Hepatocyte (in vitro differentiated cells): Measurements from ENCODE around the gene ZMYND8. TPM values are rescaled to one million over a fixed set of nuclear protein-coding genes. Genes with fewer than 3 reads are reported as not detected.

Experiments
- DNase-seq: peaks from one replicate; pipeline ENCODE4 v3.0.0-alpha.2; 2016; ENCODE audit warnings: low spot score
- H2AFZ ChIP-seq: fragments of 200-600 bp; sonication (generic); 2 replicates; pipeline ENCODE4 v1.6.0; 2016; ENCODE audit warnings: antibody characterized with exemption, mild to moderate bottlenecking
- H3K27ac ChIP-seq: fragments of 200-600 bp; sonication (generic); 2 replicates; pipeline ENCODE4 v1.5.1; 2016; ENCODE audit warnings: mild to moderate bottlenecking
- H3K27me3 ChIP-seq: fragments of 200-600 bp; sonication (generic); 2 replicates; pipeline ENCODE4 v1.6.1; 2016
- H3K36me3 ChIP-seq: fragments of 200-600 bp; sonication (generic); replicated peaks from 2 replicates; pipeline ENCODE4 v1.5.1; 2016; ENCODE audit warnings: low read depth; ENCODE audit not compliant: insufficient read depth
- H3K4me1 ChIP-seq: fragments of 200-600 bp; sonication (generic); 2 replicates; pipeline ENCODE4 v1.5.1; 2016; ENCODE audit warnings: mild to moderate bottlenecking, moderate library complexity; ENCODE audit not compliant: insufficient read depth
- H3K4me2 ChIP-seq: fragments of 200-600 bp; sonication (generic); 2 replicates; pipeline ENCODE4 v1.6.0; 2016
- H3K4me3 ChIP-seq: fragments of 200-600 bp; sonication (generic); 2 replicates; pipeline ENCODE4 v1.5.1; 2016; ENCODE audit warnings: mild to moderate bottlenecking
- H3K79me2 ChIP-seq: fragments of 200-600 bp; sonication (generic); 2 replicates; pipeline ENCODE4 v1.6.0; 2017; ENCODE audit warnings: mild to moderate bottlenecking
- H3K9me2 ChIP-seq: fragments of 200-600 bp; sonication (generic); replicated peaks from 2 replicates; pipeline ENCODE4 v1.6.0; 2017; ENCODE audit warnings: mild to moderate bottlenecking; ENCODE audit not compliant: insufficient read depth
- H3K9me3 ChIP-seq: fragments of 200-600 bp; sonication (generic); 2 replicates; pipeline ENCODE4 v1.5.1; 2016; ENCODE audit warnings: low read depth, mild to moderate bottlenecking
- H4K20me1 ChIP-seq: fragments of 200-600 bp; sonication (generic); 2 replicates; pipeline ENCODE4 v1.6.0; 2016; ENCODE audit warnings: mild to moderate bottlenecking; ENCODE audit not compliant: insufficient read depth, poor library complexity, severe bottlenecking
- EZH2 ChIP-seq: fragments of 200-600 bp; sonication (generic); IDR thresholded peaks from 2 replicates; pipeline ENCODE4 v1.6.1; 2016; ENCODE audit warnings: antibody characterized with exemption, mild to moderate bottlenecking, borderline replicate concordance
- EZH2phosphoT487 ChIP-seq: fragments of 200-600 bp; sonication (generic); IDR thresholded peaks from one replicate; pipeline ENCODE4 v1.6.1; 2018; ENCODE audit warnings: antibody characterized with exemption, mild to moderate bottlenecking, low read depth, moderate library complexity; ENCODE audit not compliant: unreplicated experiment, severe bottlenecking
- WGBS: methylation state at CpG from one replicate; pipeline ENCODE4 v1.1.6; 2016; ENCODE audit warnings: low lambda C conversion rate; ENCODE audit errors: missing lambda C conversion rate; 5-methylcytosine and 5-hydroxymethylcytosine counted together
- polyA plus RNA-seq: library from polyadenylated mRNA; unstranded; fragments of >200 nt; fragmentation: Nextera tagmentation; extraction: Ambion mirVana; gene quantifications from 2 replicates; pipeline ENCODE4 v1.2.1, GENCODE V29; 2016
- total RNA-seq: library from RNA; depleted of rRNA; stranded (reverse); fragments of >200 nt; gene quantifications from 2 replicates; pipeline ENCODE4 v1.2.3, GENCODE V29; 2014
- TF ChIP-seq, protein P1 (sequence below): fragments of 200-600 bp; sonication (generic); IDR thresholded peaks from 2 replicates; pipeline ENCODE4 v1.5.1; 2016; ENCODE audit warnings: antibody characterized with exemption, mild to moderate bottlenecking; ENCODE audit not compliant: poor library complexity

ZMYND8 gene
- total and polyA plus RNA-seq, 2 experiments from 2014 or later = 30.3 to 34.3 TPM

DNA sequence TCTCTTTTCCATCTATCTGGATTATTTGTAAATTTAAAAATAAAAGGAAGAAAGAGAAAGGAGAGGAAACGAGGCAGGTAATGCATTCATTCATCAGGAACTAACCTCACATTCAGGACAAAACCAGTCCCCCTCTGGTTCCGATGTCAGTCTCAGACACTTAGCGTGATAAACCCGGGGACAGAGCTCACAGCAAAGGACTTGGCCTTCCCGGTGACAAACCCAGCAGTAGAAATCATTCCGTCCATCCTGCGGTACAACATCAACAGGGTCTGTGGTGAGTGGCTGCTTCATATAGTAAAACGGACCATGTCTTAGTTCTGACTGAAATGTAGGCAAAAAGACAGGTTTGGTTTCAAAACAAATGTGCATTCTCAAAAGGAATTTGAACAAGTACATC lies 57.9 kb downstream of the ZMYND8 start:
- WGBS = 96% methylated on average over 8 of the region's 8 CpGs
- Histone ChIP-seq H2AFZ (no peak overlapping the region), H3K9me3 (no peaks in the 10 kb centered on the region), H3K79me2 (peaks cover 78% of the 10 kb centered on the region), H3K27me3 (no peaks in the 10 kb centered on the region), H3K36me3 (no peaks in the 10 kb centered on the region), H3K27ac (no peak overlapping the region), H3K4me1 (peaks cover 9% of the 10 kb centered on the region), H3K4me3 (no peak overlapping the region), H4K20me1 (peaks cover 7% of the 10 kb centered on the region), H3K4me2 (no peak overlapping the region), H3K9me2 (no peaks in the 10 kb centered on the region)
- DNase-seq = no peak
- TF ChIP-seq, protein P1, sequence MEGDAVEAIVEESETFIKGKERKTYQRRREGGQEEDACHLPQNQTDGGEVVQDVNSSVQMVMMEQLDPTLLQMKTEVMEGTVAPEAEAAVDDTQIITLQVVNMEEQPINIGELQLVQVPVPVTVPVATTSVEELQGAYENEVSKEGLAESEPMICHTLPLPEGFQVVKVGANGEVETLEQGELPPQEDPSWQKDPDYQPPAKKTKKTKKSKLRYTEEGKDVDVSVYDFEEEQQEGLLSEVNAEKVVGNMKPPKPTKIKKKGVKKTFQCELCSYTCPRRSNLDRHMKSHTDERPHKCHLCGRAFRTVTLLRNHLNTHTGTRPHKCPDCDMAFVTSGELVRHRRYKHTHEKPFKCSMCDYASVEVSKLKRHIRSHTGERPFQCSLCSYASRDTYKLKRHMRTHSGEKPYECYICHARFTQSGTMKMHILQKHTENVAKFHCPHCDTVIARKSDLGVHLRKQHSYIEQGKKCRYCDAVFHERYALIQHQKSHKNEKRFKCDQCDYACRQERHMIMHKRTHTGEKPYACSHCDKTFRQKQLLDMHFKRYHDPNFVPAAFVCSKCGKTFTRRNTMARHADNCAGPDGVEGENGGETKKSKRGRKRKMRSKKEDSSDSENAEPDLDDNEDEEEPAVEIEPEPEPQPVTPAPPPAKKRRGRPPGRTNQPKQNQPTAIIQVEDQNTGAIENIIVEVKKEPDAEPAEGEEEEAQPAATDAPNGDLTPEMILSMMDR = no peak
- TF ChIP-seq EZH2phosphoT487 = no peak

DNA sequence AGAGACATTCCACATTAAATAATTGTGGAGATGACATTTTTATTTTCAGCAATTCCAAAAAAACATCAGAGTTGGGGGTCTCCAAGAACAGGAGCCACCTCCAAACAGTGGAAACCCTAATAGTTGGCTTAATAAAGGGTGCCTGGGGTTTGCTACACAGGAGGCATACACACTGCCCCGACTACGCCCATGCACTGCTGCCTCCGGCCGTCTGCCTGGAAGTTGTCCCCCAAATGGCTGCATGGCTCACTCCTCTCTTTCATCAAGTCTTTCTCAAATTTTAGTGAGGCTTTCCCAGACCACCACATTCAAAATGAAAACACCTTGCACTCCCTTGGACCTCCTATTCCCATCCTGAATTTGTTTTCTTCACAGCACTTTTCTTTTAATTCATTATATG lies 58.8 kb downstream of the ZMYND8 start:
- 92% methylated on average over 4 of the region's 4 CpGs for WGBS
- Histone ChIP-seq H4K20me1 (peaks cover under 1% of the 10 kb centered on the region), H2AFZ (no peak overlapping the region), H3K27ac (no peak overlapping the region), H3K79me2 (peaks cover 69% of the 10 kb centered on the region), H3K27me3 (no peaks in the 10 kb centered on the region), H3K4me2 (no peak overlapping the region), H3K4me3 (no peak overlapping the region), H3K36me3 (no peaks in the 10 kb centered on the region), H3K9me3 (no peaks in the 10 kb centered on the region), H3K4me1 (peaks cover under 1% of the 10 kb centered on the region), H3K9me2 (no peaks in the 10 kb centered on the region)
- no peak for DNase-seq
- TF ChIP-seq, protein P1 = no peak
- TF ChIP-seq EZH2 (no peak), EZH2phosphoT487 (no peak)

DNA sequence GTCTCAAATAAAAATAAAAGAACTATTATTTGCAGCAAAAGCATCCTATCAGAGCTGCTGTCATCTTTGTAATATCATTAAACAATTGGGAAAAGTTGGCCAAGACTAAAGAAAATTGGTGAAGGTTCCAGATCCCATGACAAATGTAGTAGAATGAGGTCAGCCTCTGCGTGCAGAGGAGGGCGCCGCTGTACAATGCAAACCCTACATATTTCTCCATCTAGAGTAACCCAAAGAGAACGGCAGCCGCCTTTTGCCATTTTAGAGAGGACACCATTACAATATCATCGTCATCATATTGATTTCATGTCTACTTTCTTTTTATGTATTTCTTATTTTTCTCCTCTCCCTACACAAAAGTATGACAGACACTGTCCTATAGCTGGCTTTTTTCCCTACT lies 59.5 kb downstream of the ZMYND8 start:
- H3K9me2 ChIP-seq = no peaks in the 10 kb centered on the region
- 89% methylated on average over 6 of the region's 6 CpGs for WGBS
- H4K20me1 ChIP-seq = no peaks in the 10 kb centered on the region
- H3K36me3 ChIP-seq = no peaks in the 10 kb centered on the region
- H3K27ac ChIP-seq = no peak overlapping the region
- TF ChIP-seq EZH2phosphoT487 (no peak), EZH2 (no peak)
- TF ChIP-seq, protein P1 = no peak
- DNase-seq = no peak
- no peak overlapping the region for H2AFZ ChIP-seq
- H3K4me1 ChIP-seq = no peaks in the 10 kb centered on the region
- no peak overlapping the region for H3K4me3 ChIP-seq
- no peaks in the 10 kb centered on the region for H3K27me3 ChIP-seq
- no peaks in the 10 kb centered on the region for H3K9me3 ChIP-seq
- H3K79me2 ChIP-seq = peaks cover 61% of the 10 kb centered on the region
- no peak overlapping the region for H3K4me2 ChIP-seq

DNA sequence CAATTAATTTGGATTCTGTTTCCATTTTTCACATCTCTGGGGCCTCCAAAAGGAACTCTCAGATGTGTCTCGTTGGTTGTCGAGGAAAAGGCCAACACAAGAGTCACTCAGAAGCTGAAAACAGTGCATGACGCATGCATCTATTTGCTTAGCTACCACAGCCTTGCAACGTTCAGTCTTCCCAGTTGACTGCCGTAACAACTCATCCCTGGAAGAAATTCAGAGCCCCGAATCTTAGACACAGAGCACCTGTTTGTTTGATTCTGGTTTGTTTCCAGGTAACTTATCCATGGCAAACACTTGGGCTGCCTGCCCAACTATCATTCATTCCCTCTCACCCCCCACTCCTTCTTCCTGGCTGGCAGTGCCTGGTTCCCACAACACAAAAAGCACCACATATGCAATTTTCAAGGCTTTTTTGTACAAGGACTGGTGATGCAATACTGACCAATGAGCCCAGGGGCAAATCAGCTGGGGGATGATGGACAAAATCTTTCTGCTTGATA lies 60.5 kb downstream of the ZMYND8 start:
- no peaks in the 10 kb centered on the region for H3K9me3 ChIP-seq
- H2AFZ ChIP-seq = no peak overlapping the region
- TF ChIP-seq, protein P1 = no peak
- TF ChIP-seq EZH2 (no peak), EZH2phosphoT487 (no peak)
- peaks cover 54% of the 10 kb centered on the region for H3K79me2 ChIP-seq
- no peak overlapping the region for H3K4me2 ChIP-seq
- no peak overlapping the region for H3K4me3 ChIP-seq
- no peak overlapping the region for H3K27ac ChIP-seq
- H3K4me1 ChIP-seq = no peaks in the 10 kb centered on the region
- no peak for DNase-seq
- H4K20me1 ChIP-seq = no peaks in the 10 kb centered on the region
- WGBS = 91% methylated on average over 6 of the region's 6 CpGs
- H3K36me3 ChIP-seq = no peaks in the 10 kb centered on the region
- H3K27me3 ChIP-seq = no peaks in the 10 kb centered on the region
- no peaks in the 10 kb centered on the region for H3K9me2 ChIP-seq
